ENCODE results near the gene NTN3.

DNA sequence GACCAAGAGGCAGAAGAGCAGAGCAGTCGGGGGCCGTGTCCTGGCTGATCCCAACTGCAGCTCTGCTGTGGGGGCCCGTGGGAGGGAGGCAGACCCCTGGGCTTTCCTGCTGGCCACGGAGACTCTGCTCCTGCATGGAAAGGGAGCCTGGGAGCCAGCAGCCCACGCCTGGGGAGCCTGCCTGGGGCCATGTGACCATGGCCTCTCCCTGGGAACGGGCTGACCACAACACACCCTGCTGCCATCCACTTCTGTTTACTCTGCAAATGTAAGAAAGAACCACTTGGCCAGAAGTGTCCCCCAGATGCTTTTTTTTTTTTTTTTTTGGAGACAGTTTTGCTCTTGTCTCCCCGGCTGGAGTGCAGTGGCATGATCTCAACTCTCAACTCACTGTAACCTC lies 13.2 kb upstream of the NTN3 start:
- TF ChIP-seq, protein P1, sequence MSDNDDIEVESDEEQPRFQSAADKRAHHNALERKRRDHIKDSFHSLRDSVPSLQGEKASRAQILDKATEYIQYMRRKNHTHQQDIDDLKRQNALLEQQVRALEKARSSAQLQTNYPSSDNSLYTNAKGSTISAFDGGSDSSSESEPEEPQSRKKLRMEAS (IDR thresholded peaks at IDR 0.05): no peak
- TF ChIP-seq REST (IDR thresholded peaks at IDR 0.05; ENCODE audit: low read depth): no peak
- peak; percentile 13; the same call in 1 of the 2 replicates for TF ChIP-seq USF1 (IDR thresholded peaks at IDR 0.05)
- TF ChIP-seq TCF12 (IDR thresholded peaks at IDR 0.05; ENCODE audit: low read depth): no peak
- TF ChIP-seq TAF1 (IDR thresholded peaks at IDR 0.05; ENCODE audit: low read depth): no peak
- no peak for TF ChIP-seq FOXM1 (IDR thresholded peaks at IDR 0.05; ENCODE audit: borderline replicate concordance, low read depth)
- no peak for TF ChIP-seq RAD21 (IDR thresholded peaks at IDR 0.05; ENCODE audit: low read depth)
- no peak for TF ChIP-seq CEBPB (IDR thresholded peaks at IDR 0.05)
